ENCODE results near the gene TUT1. TPM values are rescaled to one million over a fixed set of nuclear protein-coding genes. Genes with fewer than 3 reads are reported as not detected.

Gene TUT1
- 11.7 and 13.0 TPM in 2 replicates for total RNA-seq

DNA sequence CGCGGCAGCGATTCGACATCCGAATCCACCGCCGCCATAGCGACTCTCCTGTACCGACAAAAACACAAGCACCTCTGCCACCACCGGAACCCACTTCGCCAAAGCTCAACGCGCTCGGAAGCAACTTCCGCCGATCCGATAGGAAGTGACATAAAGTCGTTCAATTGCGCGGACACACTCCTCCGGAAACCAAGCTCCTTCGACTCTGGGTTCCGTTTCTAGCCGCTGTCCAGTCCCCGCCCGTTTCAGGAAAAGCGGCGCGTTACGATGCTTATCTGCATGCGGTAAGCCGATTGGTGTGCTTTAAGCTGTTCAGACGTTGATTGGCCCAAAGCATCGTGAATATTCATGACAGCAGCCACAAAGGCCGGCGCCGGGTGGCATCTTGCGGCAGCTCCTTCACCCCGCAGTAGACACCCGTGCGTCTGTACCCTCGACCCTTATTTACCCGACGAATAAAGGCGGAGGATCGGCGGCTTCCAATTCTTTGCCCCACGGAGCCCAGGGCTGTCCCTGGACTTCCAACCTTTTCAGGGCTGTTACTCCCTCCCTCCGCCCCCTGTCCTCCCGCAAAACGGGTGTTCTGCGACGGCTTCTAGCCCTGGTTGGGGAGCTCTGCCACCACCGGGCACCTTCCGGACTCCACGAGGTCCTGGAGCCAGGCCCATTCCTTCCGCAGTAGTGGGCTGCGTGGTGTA is at the start of gene TUT1:
TSS of gene TUT1 (minus strand) at position 76 of the 698 bp plus-strand sequence. CDS start at position 38, 38 bp downstream.

DNA sequence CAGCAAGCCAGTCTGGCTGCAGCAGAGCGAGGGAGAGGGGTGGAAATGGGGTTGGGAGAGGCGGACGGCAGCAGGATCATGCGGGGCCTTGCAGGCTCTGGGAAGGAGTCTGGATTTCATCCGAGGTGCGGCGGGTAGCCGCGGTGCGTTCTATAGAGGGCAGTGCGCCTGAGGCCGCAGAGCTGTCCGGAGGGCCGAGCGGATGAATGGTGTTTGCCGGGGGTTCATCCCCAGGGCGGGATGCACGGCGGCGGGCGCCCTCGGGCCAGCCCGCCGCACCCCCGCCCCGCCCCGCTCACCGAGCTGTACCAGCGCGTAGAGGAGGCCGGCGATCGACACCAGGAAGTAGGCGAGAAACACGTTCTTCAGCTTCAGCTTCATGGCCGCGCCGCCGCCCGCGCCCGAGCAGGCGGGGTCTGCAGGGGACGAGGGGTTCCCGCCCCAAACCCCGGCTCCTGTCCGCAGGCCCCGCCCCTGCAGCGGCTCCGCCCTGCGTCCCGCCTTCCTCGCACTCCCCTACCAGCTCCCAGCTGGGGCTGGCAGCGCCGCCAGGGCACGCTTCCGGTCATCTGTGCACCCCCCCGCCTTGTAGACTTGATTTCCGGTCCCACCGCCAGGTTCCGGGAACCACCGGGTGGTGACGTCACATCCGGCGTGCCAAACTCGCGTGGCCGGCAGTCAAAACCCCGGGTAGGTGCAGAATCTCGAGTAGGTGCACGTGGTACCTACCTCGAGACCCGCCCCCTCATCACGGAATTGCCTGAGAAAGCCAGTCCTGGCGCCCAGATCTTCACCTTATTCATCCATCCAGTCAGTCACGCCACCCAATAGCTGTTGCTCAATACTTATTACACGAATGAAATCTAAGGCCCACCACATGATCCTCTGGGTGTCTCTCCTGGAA is 30.5 kb upstream of the TUT1 start, which contains the start of gene B3GAT3:
TSS of gene B3GAT3 (minus strand) at position 420 of the 904 bp plus-strand sequence. CDS start at position 381, 39 bp downstream.

GRCh38 chr11:62612366-62613290 is 21.3 kb upstream of the TUT1 start, which contains the start of the genes EML3 and ROM1:
EML3 (minus strand) TSS chr11:62612775; CDS start chr11:62612457, 318 bp downstream.
ROM1 (plus strand) TSS chr11:62613257; CDS start chr11:62613282, 25 bp downstream.

GRCh38 chr11:62601372-62602140 is 10.2 kb upstream of the TUT1 start, which contains the start of gene MTA2:
MTA2 (minus strand) TSS chr11:62601865; CDS start chr11:62601450, 415 bp downstream.

GRCh38 chr11:62573592-62574362 is 17.5 kb downstream of the TUT1 start, which contains the start of gene EEF1G:
EEF1G (minus strand) TSS chr11:62573891; CDS start chr11:62573842, 49 bp downstream.

DNA sequence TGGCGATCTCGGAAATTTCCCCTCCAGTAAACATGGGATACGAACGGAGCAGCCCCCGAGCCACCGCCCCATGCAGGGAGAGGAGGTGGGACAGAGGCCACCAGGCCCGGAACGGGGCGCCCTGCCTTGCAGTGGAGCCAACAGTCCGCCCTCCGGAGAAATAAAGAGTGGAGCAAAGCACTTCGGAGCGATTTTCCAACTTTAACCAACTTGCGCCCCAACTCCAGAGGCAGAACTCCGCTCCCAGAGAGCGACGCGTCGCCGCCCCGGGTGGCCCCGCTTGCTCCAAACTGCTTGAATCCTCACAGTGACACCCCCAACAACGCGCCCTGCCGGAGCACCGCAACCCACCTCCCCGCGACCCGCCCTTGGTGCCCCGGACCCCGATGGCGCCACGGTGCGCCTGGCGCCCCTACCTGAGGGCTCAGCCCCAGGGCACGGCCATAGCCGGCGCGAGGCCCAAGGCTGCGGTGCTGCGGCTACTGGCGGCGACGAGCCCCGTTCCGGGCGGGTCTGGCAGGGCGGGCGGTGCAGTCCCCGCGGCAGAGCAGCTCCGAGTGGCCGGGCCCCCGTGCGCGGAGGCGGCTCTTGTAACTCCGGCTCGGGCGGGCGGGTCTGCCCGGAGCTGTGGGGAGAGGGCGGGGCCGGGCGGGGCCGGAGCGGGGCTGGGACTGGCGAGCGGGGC is 44.9 kb downstream of the TUT1 start, which contains the start of gene AHNAK:
TSS of gene AHNAK (minus strand) at position 563 of the 685 bp plus-strand sequence. CDS start 10,708 bp downstream, outside the sequence.

Other genes with a start within 250 kb of the TUT1 start
- not detected in 2 replicates for gene SCGB1A1, start 172.5 kb downstream of the TUT1 start, total RNA-seq
- 312 and 461 TPM in 2 replicates for gene AHNAK, start 44.7 kb downstream of the TUT1 start, total RNA-seq
- gene EEF1G, start 17.6 kb downstream of the TUT1 start, total RNA-seq, result 1,528 and 1,531 TPM in 2 replicates
- gene MTA2, start 10.3 kb upstream of the TUT1 start, total RNA-seq, result 170 and 194 TPM in 2 replicates
- gene EML3, start 21.3 kb upstream of the TUT1 start, total RNA-seq, result 25.7 and 41.2 TPM in 2 replicates
- gene ROM1, start 21.7 kb upstream of the TUT1 start, total RNA-seq, result 2.5 and 4.2 TPM in 2 replicates
- 13.5 and 15.9 TPM in 2 replicates for gene B3GAT3, start 30.5 kb upstream of the TUT1 start, total RNA-seq
- 212 and 258 TPM in 2 replicates for gene GANAB, start 55.1 kb upstream of the TUT1 start, total RNA-seq
- 14.2 and 19.4 TPM in 2 replicates for gene INTS5, start 61.8 kb upstream of the TUT1 start, total RNA-seq
- 27.8 and 28.0 TPM in 2 replicates for gene C11orf98, start 73.7 kb upstream of the TUT1 start, total RNA-seq
- 6.0 and 6.5 TPM in 2 replicates for gene CSKMT, start 73.8 kb upstream of the TUT1 start, total RNA-seq
- 7.7 and 8.7 TPM in 2 replicates for gene UQCC3, start 80.2 kb upstream of the TUT1 start, total RNA-seq
- gene LBHD1, start 80.7 kb upstream of the TUT1 start, total RNA-seq, result 1.8 and 1.9 TPM in 2 replicates
- gene UBXN1, start 87.5 kb upstream of the TUT1 start, total RNA-seq, result 138 and 227 TPM in 2 replicates
- 0.43 and 0.60 TPM in 2 replicates for gene LRRN4CL, start 98.0 kb upstream of the TUT1 start, total RNA-seq
- 21.1 and 24.7 TPM in 2 replicates for gene BSCL2, start 115.9 kb upstream of the TUT1 start, total RNA-seq
- gene GNG3, start 116.2 kb upstream of the TUT1 start, total RNA-seq, result not detected in 2 replicates
- 8.8 and 9.6 TPM in 2 replicates for gene HNRNPUL2, start 135.9 kb upstream of the TUT1 start, total RNA-seq
- gene TTC9C, start 137.0 kb upstream of the TUT1 start, total RNA-seq, result 25.8 and 27.8 TPM in 2 replicates
- gene ZBTB3, start 162.6 kb upstream of the TUT1 start, total RNA-seq, result 11.8 and 12.0 TPM in 2 replicates
- gene POLR2G, start 170.1 kb upstream of the TUT1 start, total RNA-seq, result 71.1 and 73.1 TPM in 2 replicates
- 27.8 and 34.7 TPM in 2 replicates for gene TAF6L, start 179.9 kb upstream of the TUT1 start, total RNA-seq
- gene TMEM179B, start 195.9 kb upstream of the TUT1 start, total RNA-seq, result 21.8 and 30.8 TPM in 2 replicates
- 9.6 and 11.8 TPM in 2 replicates for gene TMEM223, start 200.5 kb upstream of the TUT1 start, total RNA-seq
- gene NXF1, start 213.9 kb upstream of the TUT1 start, total RNA-seq, result 15.1 and 15.6 TPM in 2 replicates
- 41.9 and 42.4 TPM in 2 replicates for gene STX5, start 240.5 kb upstream of the TUT1 start, total RNA-seq
- not detected in 2 replicates for gene TEX54, start 241.3 kb upstream of the TUT1 start, total RNA-seq
- gene WDR74, start 248.1 kb upstream of the TUT1 start, total RNA-seq, result 93.5 and 192 TPM in 2 replicates

Data from dermis lymphatic vessel endothelial cell (primary cell).